HG02852 (cell line): ENCODE results near the gene MAP1S.

ENCODE experiments used
- ATAC-seq: cut with Tn5 transposase; IDR thresholded peaks from one replicate; pipeline ENCODE4 v1.9.1; 2021; ENCODE audit warnings: mild to moderate bottlenecking, moderate library complexity; ENCODE audit not compliant: unreplicated experiment

The MAP1S gene, protein sequence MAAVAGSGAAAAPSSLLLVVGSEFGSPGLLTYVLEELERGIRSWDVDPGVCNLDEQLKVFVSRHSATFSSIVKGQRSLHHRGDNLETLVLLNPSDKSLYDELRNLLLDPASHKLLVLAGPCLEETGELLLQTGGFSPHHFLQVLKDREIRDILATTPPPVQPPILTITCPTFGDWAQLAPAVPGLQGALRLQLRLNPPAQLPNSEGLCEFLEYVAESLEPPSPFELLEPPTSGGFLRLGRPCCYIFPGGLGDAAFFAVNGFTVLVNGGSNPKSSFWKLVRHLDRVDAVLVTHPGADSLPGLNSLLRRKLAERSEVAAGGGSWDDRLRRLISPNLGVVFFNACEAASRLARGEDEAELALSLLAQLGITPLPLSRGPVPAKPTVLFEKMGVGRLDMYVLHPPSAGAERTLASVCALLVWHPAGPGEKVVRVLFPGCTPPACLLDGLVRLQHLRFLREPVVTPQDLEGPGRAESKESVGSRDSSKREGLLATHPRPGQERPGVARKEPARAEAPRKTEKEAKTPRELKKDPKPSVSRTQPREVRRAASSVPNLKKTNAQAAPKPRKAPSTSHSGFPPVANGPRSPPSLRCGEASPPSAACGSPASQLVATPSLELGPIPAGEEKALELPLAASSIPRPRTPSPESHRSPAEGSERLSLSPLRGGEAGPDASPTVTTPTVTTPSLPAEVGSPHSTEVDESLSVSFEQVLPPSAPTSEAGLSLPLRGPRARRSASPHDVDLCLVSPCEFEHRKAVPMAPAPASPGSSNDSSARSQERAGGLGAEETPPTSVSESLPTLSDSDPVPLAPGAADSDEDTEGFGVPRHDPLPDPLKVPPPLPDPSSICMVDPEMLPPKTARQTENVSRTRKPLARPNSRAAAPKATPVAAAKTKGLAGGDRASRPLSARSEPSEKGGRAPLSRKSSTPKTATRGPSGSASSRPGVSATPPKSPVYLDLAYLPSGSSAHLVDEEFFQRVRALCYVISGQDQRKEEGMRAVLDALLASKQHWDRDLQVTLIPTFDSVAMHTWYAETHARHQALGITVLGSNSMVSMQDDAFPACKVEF

DNA sequence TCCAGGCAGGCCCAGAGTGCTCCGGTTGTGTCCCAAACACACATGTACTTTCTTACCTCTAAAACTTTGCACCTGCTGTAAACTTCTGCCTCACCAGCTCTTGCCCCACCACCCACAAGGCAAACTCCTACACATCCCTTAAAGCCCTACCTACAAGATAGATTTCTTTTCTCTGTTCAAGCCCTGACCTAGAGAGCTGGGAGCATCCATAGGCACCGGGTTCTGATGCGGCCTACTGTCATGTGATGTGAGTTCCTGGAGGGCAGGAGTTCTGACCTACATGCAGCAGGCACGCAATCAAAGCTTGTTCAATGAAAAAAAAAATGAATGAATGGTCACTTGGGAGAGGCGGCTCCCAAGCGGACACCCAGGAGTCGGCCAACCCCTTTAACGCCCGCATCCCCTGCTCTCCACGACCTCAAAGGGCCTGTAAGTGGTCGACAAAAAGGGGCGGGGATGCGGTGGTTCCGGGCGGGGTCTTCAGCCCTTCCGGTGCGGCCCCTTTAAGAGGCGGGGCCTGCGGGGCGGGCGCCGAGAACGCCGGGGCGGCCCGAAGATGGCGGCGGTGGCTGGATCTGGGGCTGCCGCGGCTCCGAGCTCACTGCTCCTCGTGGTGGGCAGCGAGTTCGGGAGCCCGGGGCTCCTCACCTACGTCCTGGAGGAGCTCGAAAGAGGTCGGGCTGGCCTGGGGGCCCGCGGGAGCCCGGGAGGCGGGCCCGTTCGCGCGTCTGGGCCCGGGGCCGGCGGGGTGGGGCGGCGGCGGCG, at the start of gene MAP1S:
MAP1S (plus strand) TSS at position 534 of the 765 bp plus-strand sequence; CDS start at position 557, 23 bp downstream.
- no peak for ATAC-seq

DNA sequence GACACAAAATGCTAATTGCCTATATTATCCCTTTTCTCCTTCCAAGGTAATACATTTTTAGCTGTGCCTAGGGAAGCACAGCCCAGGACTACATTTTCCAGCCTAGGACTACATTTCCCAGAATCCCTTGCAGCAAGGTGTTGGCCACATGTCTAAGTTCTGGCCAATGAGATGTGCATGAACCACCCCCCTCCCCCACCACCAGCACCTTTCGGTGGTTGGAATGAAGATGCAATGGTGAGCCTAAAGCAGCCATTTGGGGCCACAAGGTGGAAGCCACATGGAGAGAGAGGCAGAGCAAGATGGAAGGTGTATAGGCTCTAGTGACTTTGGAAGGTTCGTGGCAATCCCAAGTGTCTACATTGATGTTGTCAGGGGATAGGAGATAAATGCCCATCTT, 47.4 kb upstream of the MAP1S start:
- no peak for ATAC-seq

DNA sequence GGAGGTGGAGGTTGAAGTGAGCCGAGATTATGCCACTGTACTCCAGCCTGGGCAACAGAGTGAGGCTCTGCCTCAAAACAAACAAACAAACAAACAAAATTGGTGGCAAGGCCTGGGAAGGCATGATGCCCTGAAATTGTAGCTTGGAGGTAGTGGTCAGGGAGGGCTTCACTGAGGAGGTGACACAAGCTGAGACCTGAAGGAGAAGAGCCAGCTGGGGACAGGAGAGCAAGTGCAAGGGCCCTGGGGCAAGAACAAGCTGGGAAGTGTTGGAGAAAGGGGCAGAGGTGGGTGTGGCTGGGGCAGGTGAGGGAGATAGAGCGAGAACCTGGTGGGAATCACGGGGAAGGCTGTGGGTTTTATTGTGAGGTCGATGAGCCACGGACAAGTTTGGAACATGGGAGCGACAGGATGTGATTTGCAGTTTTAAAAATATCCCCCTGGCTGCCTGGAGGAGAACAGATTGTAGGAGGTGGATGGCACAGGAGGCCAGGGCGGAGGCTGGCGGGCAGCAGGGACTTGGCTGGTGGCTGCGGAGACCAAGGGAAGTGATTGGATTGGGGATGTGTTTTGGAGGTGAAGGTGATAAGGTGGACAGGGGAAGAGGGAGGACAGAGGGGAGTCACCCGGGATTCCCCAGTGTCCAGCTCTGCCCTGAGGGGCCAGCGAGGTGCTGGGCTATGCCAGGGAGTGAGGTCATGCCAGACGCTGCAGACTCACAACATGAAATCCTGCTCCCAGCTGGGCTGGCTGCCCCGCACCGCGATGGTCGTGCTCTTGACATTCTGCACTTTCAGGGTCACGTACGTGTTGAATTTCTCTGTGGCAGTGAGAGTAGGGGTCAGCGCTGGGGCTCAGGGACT, 45.1 kb upstream of the MAP1S start:
- ATAC-seq = no peak

DNA sequence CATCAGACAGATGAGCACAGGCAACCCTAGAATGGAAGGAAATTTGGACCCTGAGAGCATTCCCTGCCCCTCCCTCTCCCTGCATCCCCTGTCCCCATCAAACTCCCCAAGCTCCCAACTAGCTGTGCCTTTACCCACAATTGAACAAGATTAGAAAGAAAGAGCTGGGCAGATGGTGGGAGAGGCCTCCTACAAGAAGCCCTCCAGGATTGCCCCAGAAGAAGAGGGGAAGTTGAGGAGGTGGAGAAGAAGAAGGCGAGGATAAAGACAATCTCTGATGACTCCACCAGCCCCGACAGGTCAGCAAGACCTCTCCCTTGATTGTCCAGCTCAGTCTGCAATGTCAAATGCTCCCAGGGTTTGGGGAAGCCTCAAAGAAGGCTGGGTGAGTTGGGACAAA, 43.0 kb upstream of the MAP1S start:
- ATAC-seq = no peak

DNA sequence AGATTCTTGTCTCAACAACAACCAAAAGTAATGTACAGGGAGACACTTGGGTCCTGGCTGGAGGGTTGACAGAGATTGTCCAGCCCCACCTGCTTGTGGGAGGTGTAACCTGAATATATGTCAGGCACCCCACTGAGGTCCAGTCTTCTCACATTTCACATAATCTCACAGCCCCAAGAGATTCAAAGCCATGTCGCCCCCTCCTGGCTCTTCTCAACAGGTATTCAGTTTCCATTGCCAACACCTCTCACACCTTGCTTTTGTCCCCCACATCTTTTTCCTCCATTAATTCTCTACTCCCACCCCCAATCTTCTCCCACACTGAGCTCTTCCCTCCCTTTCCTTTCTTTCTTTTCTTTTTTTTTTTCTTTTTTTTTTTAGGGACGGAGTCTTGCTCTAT, 42.3 kb upstream of the MAP1S start:
- ATAC-seq = no peak

DNA sequence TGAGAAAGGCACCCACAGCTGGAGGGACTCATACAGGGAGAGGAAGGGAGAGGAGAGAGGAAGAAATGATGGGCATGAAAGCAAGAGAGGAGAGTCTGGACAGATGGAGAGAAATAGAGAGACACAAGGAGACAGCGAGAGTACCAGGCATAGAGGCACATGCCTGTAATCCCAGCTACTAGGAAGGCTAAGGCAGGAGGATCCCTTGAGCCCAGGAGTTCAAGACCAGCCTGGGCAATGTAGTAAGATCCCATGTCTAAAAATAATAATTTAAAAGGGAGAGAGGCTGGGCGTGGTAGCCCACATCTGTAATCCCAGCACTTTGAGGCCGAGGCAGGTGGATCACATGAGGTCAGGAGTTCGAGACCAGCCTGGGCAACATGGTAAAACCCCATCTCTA, 40.4 kb upstream of the MAP1S start:
- no peak for ATAC-seq

DNA sequence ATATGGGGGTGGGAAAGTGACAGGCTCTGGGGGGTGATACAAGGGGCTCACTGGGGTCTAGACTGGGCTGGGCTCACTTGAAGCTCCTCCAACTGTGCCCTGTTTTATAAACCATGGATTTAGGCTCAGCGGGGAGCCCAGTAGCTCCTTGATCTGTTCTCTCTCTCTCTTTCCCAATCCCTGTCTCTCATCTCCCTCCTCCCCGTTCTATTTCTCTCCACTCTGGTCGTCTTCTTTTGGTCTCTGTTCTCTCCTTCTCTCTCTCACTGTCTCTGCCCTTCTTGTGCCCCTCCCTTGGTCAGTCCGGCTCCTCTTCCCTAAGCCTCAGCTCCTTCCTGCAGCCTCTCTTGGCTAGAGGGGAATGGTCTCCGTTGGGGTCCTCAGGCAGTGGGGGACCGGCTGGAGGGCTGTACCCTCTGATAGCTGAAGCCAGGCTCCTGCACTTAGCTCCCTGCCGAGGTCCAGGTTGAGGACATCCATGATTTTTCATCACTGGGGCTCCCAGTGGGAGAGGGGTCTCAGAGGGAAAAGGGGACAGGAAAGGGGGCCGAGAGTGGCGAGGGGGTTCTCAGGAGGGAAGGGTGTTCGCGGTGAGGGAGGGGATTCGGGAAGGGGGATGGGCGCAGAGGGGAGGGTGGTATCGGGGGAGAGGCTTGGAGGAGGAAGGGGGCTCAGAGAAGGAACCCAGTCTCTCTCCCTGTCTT, 39.6 kb upstream of the MAP1S start:
- ATAC-seq = no peak

DNA sequence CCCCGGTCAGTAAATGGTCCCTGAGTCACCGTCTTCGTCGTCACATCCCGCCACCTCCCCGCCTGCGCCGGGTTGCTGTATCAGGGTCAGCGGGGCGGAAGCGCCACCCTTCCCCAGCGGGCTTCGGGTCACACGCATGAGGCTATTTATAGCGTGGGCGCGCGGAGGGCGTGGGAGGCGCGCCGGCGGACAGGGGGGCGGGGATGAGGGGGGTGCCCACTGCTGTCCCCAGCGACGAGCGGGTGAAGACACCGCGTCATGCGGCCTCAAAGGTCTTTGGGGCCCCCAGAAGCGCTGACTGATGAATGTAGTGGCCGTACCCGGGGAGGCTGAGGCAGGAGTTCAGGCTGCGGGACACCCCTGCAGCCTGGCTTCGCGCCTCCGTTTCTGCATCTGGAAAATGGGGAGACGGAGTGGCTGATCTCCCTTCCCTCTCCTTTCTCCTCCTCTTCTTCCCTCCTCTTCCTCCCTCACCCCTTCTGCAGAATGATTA, 39.0 kb upstream of the MAP1S start:
- ATAC-seq = no peak

DNA sequence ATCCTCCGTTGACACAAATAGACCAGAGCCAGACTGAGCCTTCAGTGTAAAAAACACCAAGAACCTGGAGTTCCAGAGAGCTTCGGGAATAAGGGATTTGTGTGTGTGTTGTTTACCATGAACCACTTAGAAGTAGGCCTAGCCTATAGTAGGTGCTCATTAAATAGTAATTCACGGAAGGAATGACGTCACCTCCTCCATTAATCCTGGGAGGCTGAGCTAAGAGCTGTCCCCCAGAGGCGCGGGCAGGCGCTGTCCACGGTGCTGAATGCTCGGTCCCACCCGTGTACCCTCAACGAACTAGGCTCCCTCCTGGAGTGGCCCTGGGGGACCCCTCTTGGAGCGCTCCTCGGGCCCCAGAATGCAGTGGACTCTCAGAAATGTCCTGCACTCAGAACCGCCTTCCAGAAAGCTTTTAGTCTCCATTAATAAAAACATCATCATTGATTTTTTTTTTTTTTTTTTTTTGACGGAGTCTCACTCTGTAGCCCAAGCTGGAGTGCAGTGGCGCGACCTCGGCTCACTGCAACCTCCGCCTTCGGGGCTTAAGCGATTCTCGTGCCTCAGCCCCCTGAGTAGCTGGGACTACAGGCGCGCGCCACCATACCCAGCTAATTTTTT, 37.7 kb upstream of the MAP1S start:
- ATAC-seq = no peak

DNA sequence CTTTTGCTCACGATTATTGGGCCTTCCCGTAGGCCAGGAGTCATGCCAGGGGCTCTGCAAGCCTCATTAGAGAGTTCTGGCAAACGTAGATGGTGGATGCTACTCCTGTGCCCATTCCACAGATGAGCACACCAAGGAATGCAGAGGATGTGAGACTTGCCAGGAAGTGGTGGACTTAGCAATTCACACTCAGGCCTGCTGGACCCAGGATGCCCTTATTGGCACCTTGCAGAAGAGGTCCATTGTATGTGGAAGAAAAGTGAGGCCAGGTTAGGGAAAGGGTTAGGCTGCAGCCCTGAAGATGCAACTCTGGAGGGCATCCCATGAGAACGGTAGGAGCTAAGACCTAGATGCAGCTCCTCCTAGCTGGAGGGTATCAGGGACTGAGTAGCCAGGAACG, 37.0 kb upstream of the MAP1S start:
- no peak for ATAC-seq

DNA sequence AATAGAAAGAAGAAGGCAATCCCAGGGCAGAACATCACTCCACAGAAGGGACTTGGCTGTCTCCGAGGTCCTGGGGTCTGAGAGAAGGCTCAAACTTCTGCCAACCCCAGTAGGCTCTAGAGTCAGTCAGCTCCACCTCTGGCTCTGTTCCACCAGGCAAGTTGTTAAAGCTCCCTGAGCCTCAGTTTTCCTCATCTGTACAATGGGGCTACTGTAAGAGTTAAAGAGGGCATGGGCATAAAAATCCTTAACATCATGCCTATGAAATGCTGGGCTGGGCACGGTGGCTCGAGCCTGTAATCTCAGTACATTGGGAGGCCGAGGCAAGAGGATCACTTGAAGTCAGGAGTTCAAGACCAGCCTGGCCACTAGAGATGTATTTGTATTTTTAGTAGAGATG, 36.2 kb upstream of the MAP1S start:
- ATAC-seq = no peak

DNA sequence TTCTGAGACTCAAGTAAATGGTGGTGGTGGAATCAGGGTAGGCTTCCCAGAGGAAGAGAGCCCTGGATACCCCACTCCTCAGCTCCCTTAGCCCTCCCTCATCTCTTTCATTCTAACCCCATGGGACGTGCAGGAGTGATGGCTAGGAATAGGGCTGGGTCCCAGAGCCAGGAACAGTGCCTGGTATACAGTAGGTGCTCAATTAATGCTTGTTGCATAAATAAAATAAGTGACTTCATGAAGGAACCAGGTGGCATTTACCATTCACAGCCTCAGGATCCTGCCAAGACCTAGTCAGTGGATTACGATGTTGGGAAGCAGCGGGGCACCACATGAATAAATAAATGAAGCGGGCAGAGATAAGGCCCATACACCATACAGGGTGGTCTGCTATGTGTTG, 35.0 kb upstream of the MAP1S start:
- no peak for ATAC-seq

DNA sequence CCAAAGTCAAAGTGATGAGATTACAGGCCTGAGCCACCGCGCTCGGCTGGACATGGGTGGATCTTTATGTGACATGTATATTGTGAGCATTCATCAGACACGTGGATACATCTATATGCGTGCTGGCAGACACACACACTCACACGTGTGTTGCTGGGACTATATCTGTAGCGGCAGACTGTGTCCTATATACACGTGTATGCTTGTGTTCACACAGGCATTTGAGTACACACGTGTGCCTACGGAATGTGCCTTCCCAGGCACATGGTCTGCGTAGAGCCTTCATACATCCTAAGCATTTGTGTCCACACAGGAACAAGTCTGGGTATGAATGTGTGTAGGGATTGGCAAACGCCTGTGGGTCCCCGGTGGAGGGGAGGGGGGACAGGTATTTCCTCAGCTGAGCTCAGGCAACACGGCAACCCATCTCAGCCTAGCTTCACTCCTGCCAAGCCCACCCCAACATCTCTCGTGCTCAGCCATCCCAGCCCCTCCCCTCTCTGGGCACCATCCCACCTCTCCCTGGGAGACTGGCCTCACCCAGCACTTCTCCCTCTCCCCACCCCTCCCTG, 33.7 kb upstream of the MAP1S start:
- ATAC-seq = no peak

DNA sequence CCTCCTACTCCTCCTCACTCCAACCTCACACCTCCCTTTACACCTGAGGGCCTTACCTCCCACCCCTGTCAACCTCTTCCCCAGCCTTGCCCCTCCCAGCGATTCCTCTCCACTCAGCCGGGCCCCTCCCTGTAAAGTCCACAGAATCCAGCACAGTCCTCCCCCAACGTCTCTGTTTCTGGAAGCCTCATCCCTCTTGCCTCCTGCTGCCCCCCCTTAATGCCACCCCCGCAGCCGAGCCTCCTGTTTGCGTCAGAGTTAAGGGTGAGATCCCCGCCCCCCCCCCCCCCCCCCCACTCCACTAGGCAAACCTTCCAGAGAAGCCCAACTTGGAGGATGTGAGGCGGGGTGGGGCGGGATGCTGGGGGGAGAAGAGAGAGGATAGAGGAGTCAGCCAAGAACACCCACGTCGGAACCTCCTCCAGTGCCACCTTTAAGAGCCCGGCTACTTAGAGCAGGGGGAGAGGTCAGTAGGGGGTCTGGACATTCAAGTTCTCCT, 33.2 kb upstream of the MAP1S start:
- no peak for ATAC-seq

DNA sequence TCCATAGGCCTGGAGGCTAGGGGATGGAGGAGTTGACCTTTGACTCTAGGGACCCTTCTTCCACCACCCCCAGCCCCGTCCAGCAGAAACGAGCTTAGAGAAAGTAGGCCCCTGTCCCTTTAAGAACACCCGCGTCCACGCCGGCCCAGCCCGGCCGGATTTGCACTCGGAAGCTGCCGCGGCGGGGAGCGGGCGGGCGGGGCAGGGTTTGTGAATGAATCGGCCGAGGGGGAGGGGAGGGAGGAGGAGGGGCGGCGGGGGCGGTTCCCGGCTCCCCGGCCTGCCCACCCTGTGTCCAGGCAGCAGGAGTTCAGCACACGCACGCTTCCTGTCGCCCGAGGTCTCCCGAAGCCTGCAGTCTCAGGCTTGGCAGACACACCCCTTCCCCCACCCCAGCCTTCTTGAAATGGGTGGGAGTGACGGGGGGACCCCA, 32.7 kb upstream of the MAP1S start:
- no peak for ATAC-seq

DNA sequence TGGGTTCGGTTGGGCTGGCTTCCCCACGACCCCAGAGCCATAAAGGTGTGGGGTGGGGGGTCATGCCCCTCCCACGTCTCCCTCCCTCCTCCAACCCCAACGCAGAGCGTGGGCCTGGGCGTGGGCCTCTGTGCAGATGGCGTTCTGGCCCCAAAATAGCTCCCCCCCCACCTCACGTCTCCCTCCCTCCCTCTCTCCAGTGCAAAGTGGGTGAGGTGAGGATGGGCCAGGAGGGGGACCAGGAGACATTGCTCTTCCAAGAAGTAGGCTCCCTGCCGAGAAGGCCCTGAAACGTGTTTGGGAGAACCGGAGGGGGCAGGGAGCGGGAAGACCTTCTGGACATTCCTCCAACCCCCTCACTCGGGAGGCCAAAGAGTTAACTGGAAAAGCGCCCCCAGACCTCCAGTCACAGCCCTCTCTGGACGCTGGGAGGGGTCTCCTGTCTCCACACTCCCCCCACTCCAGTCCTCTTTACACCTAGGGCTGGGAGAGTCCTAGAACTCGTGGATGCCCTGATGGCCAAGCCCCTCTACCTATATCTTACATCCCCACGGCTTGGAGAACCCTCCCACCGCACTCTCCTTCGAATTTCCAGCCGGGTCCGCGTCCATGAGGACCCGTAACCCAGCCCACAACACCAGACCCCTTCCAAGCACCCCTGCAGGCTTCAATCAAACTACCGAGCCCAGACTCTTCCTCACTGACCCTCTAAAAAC, 32.0 kb upstream of the MAP1S start:
- ATAC-seq = no peak
